HG02981 (cell line): ENCODE data around the gene FRMD4B.

ENCODE experiments used
- ATAC-seq: cut with Tn5 transposase; IDR thresholded peaks from one replicate; pipeline ENCODE4 v1.9.1; 2021; ENCODE audit warnings: mild to moderate bottlenecking, moderate library complexity; ENCODE audit not compliant: unreplicated experiment

Gene FRMD4B

GRCh38 chr3:69406163-69406562 is 20.3 kb upstream of the FRMD4B start:
- no peak for ATAC-seq

GRCh38 chr3:69405067-69405466 is 19.2 kb upstream of the FRMD4B start:
- no peak for ATAC-seq

- no peak for ATAC-seq
Measured at GRCh38 chr3:69403454-69403853, 17.6 kb upstream of the FRMD4B start.

- ATAC-seq: no peak
Measured at GRCh38 chr3:69400683-69401082, 14.8 kb upstream of the FRMD4B start.

GRCh38 chr3:69392850-69393249 is 7.0 kb upstream of the FRMD4B start:
- no peak for ATAC-seq

- ATAC-seq: no peak
Measured at GRCh38 chr3:69392415-69392814, 6.5 kb upstream of the FRMD4B start.

GRCh38 chr3:69391554-69391953 is 5.7 kb upstream of the FRMD4B start:
- no peak for ATAC-seq

GRCh38 chr3:69390771-69391170 is 4.9 kb upstream of the FRMD4B start:
- ATAC-seq: no peak

GRCh38 chr3:69389520-69390248 is 3.8 kb upstream of the FRMD4B start:
- no peak for ATAC-seq

- no peak for ATAC-seq
Measured at GRCh38 chr3:69388241-69388640, 2.4 kb upstream of the FRMD4B start.

GRCh38 chr3:69386556-69387385 is 883 bp upstream of the FRMD4B start:
- ATAC-seq: no peak

GRCh38 chr3:69385123-69385722 is 665 bp downstream of the FRMD4B start:
- no peak for ATAC-seq

GRCh38 chr3:69384326-69384725 is 1.6 kb downstream of the FRMD4B start:
- no peak for ATAC-seq

- no peak for ATAC-seq
Measured at GRCh38 chr3:69379661-69380060, 6.2 kb downstream of the FRMD4B start.

- ATAC-seq: no peak
Measured at GRCh38 chr3:69378112-69378802, 7.6 kb downstream of the FRMD4B start.

GRCh38 chr3:69377262-69377661 is 8.6 kb downstream of the FRMD4B start:
- no peak for ATAC-seq

- no peak for ATAC-seq
Measured at GRCh38 chr3:69376731-69377130, 9.2 kb downstream of the FRMD4B start.

- no peak for ATAC-seq
Measured at GRCh38 chr3:69371816-69372215, 14.1 kb downstream of the FRMD4B start.

- ATAC-seq: no peak
Measured at GRCh38 chr3:69370901-69371301, 15.0 kb downstream of the FRMD4B start.

- ATAC-seq: no peak
Measured at GRCh38 chr3:69370156-69370883, 15.6 kb downstream of the FRMD4B start.
